NCI-H526 treated with DMSO at 0.1 percent for 48 hours (cell line): ENCODE measurements around the gene PACS2.

Experiments used
- DNase-seq: peaks from one replicate; lab custom pipeline; 2025; lab: John Stamatoyannopoulos, UW

Gene PACS2

GRCh38 chr14:105421723-105422615 lies 107.4 kb downstream of the PACS2 start:
- DNase-seq, result no peak

DNA sequence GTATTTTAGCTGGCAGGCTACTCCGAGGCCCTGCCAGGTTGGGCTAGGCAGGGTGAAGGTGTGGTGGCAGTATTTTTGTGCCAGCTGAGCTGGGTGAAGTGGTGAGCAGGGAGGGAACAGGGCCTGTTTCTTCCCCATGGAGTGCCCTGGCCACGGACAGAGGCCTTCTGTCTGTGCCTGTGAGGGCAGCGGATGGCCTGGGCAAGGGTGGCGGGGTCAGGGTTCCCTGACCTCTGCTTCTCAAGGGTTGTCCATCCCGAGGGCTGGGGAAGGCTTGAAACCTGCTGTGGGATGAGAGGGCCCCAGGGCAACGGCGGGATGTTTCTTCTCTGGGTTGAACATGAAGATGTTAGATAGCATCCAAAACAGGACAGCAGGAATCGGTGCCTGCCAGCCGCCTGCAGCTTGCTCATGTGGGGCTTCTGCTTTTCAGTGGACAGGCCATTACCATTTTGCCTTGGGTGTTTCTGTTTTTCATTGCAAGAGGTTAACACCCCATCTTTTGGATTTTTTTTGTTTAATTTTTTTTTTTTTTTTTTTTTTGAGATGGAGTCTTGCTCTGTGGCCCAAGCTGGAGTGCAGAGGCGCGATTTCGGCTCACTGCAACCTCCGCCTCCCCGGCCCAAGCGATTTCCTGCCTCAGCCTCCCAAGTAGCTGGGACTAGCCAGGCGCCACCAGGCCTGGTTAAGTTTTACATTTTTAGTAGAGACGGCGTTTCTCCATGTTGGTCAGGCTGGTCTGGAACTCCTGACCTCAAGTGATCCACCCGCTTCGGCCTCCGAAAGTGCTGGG lies 108.3 kb downstream of the PACS2 start:
- DNase-seq, result no peak

GRCh38 chr14:105423488-105424195 lies 109.1 kb downstream of the PACS2 start:
- no peak for DNase-seq

- no peak for DNase-seq
Observed at GRCh38 chr14:105424861-105425260, 110.3 kb downstream of the PACS2 start.

DNA sequence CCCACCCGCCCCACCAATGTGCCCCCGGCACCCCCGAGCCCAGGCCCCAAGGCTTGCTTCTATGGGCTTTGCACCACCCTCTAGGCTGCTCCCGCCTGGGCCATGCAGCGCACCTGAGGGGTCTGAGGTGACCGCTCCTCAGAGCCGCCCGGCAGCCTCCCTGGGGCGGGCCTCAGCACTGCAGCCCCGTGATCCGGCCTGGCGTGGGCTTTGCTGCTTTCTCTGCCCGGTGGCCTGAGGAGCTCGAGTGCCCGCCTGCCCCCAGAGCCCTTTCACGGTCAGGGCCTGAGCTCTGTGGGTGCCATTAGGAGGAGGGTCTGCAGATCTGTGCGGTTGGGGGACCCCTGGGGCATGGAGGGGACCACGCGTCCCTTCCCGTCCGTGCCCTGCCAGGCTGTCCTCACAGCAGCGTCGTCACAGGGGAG lies 111.3 kb downstream of the PACS2 start:
- DNase-seq, result no peak

GRCh38 chr14:105426416-105427130 lies 112.0 kb downstream of the PACS2 start:
- no peak for DNase-seq

DNA sequence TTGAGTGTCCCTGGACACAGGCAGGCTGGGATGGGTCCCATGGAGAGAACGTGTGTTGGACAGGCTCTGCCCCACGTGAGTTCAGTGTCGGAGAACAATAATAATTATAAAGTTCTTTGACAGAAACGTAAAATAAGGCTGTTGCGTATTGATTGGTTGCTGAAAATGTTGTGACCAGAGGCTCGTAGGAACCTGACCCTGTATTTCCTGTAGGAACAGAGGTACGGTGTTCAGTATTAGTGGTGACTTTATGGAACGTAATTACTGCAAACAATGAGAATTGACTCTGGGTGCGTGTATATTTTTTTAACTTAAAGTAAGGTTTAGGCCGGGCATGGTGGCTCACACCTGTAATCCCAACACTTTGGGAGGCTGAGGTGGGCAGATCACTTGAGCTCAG lies 112.9 kb downstream of the PACS2 start:
- DNase-seq, result no peak

DNA sequence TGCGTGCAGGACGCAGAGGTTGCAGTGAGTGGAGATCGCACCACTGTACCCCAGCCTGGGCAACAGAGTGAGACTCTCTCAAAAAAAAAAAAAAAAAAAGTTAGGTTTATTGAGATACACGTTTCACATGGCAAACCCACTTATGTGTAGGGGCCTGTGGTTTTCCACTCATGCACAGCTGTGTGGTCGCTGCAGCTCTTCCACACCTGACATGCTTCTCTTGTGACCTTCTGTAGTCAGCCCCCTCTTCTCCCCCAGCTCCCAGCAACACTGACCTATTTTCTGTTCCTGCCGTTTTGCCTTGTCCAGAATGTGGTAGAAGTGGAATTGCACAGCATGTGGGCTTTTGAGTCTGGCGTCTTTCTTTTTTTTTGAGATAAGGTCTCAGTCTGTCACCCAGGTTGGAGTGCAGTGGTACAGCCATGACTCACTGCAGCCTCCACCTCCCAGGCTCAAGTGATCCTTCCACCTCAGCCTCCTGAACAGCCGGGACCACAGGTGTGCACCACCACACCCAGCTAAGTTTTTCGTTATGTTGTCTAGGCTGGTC lies 113.5 kb downstream of the PACS2 start:
- no peak for DNase-seq

DNA sequence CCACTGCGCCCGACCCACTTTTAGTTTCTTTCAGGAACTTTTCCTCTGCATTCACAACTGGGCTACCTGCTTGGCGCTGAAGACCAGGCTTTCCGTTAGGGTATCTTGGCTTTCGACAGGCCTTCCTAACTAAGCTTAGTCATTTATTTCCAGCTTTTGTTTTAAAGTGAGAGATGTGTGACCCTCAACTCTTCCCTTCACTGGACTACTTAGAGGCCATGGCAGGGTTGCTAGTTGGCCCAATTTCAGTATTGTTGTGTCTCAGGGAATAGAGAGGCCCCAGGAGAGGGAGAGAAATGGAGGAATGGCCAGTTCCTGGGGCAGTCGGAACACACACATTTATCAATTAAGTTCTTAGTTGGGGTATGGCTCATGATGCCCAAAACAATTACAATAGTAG lies 115.5 kb downstream of the PACS2 start:
- no peak for DNase-seq

DNA sequence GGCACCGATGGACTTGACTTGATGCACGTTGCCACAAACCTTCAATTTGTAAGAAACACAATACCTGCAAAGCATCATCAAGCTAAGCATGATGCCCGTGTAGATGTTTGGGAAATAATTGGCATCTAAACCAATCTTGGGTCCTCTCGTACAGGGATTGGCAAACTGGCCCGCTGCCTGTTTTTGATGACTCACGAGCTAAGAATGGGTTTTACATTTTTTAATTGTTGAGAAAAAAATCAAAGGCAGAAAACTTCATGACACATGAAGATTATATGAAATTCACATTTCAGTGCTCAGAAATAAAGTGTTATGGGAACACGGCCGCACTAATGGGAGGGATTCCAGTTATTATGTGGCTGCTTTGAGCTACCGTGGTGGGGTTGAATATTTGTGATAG lies 116.0 kb downstream of the PACS2 start:
- DNase-seq, result no peak

GRCh38 chr14:105431256-105431655 lies 116.7 kb downstream of the PACS2 start:
- DNase-seq, result no peak

GRCh38 chr14:105432657-105433056 lies 118.1 kb downstream of the PACS2 start:
- DNase-seq, result no peak

GRCh38 chr14:105433161-105433605 lies 118.6 kb downstream of the PACS2 start:
- no peak for DNase-seq

GRCh38 chr14:105436402-105436801 lies 121.9 kb downstream of the PACS2 start:
- DNase-seq, result no peak

GRCh38 chr14:105436891-105437722 lies 122.6 kb downstream of the PACS2 start:
- DNase-seq, result peak; percentile 61

DNA sequence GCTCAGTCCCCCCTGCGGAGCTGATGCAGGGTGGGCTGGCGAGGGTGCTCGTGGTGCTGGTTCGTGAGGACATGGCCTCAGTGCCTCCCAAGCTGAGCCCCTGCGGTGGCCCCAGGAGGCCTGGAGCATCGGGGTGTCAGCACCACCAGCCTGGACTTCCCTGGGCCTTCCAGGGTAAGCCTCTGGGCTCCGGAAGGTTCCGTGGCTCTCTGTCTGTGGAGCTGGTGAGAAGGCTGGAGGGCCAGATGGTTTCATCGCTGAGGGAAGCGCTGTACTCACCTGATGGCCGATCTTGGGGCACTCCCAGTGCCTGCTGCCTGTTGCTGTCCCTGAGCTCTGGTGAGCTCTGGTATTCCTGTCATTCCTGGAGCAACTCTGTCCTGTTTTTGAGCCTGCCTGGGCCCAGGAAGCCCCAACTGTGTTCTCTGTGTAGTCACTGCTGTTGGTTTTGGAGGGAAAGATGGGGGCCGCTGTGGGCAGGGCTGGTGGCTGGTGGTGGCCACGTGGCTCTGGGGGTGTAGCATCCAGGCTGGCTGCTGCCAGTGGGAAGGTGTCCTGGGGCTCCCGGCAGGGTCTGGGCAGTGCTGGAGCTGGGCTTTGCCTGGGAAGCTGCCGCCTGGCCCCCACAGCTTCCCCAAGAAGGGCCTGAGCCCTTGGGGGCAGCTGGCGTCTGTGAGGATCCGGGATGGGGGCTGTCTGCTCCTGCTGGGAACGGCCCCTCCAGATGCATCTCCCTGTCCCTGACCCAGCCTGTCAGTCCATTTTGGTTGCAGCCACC lies 123.4 kb downstream of the PACS2 start:
- DNase-seq, result no peak

DNA sequence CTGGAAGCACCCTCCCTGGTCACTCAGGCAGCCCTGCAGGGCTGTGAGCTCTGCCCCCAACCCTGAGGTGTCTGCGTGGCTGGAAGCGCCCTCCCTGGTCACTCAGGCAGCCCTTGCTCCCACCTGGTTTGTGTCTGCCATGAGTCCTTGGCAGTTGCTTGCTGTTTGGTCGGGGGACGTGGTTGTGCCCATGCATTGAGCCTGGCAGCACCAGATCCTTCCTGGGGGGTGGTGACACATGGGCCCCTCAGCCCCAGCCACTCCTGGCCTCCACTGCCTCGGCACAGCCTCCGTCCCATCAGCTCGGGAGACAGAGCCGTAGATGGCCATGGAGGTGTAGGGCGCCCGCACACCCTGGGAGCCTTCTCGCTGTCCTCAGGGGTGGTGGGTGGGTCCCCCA lies 124.6 kb downstream of the PACS2 start:
- no peak for DNase-seq

GRCh38 chr14:105439710-105440553 lies 125.4 kb downstream of the PACS2 start:
- no peak for DNase-seq

- DNase-seq, result no peak
Observed at GRCh38 chr14:105440554-105440900, 126.0 kb downstream of the PACS2 start.
